Mesenchymal stem cell (in vitro differentiated cells and primary cell): Measurements from ENCODE around the gene ST8SIA6.

Experiments
- DNase-seq: peaks from one replicate; pipeline ENCODE4 v3.0.0-alpha.2; 2013
- H2AFZ ChIP-seq: one replicate; pipeline ENCODE4 v1.6.1; 2013; ENCODE audit warnings: low read depth, mild to moderate bottlenecking, control low read depth, inconsistent platforms, low read length, moderate library complexity
- H2AK5ac ChIP-seq: 2 replicates; pipeline ENCODE4 v1.6.1; 2013; ENCODE audit warnings: low read length, moderate library complexity, mild to moderate bottlenecking, inconsistent platforms; ENCODE audit not compliant: severe bottlenecking
- H2BK120ac ChIP-seq: one replicate; pipeline ENCODE4 v1.6.1; 2013; ENCODE audit warnings: low read depth, mild to moderate bottlenecking, inconsistent platforms, low read length, moderate library complexity
- H2BK12ac ChIP-seq, 2 experiments: one replicate each; pipeline ENCODE4 v1.6.1; 2013; ENCODE audit warnings: inconsistent platforms in 2 of 2, low read length in 2 of 2, mild to moderate bottlenecking in 2 of 2, moderate library complexity in 2 of 2, control low read depth in 1 of 2
- H2BK15ac ChIP-seq: one replicate; pipeline ENCODE4 v1.6.1; 2013; ENCODE audit warnings: mild to moderate bottlenecking, low read depth, inconsistent platforms; ENCODE audit not compliant: poor library complexity, severe bottlenecking
- H2BK5ac ChIP-seq: 2 replicates; pipeline ENCODE4 v1.6.1; 2013; ENCODE audit warnings: low read depth, mild to moderate bottlenecking, low read length, control low read depth, inconsistent platforms; ENCODE audit not compliant: poor library complexity, severe bottlenecking
- H3K14ac ChIP-seq, 2 experiments: one replicate each; pipeline ENCODE4 v1.6.1; 2013; ENCODE audit warnings: inconsistent platforms in 2 of 2, low read length in 2 of 2, control low read depth in 1 of 2, mild to moderate bottlenecking in 1 of 2, moderate library complexity in 1 of 2
- H3K18ac ChIP-seq, 2 experiments: one replicate each; pipeline ENCODE4 v1.6.1; 2013; ENCODE audit warnings: inconsistent platforms in 2 of 2, low read length in 2 of 2, control low read depth in 1 of 2, low read depth in 1 of 2, mild to moderate bottlenecking in 1 of 2
- H3K23ac ChIP-seq, 2 experiments: one replicate each; pipeline ENCODE4 v1.6.1; 2013; ENCODE audit warnings: inconsistent platforms in 2 of 2, low read length in 2 of 2, mild to moderate bottlenecking in 2 of 2, moderate library complexity in 2 of 2, control low read depth in 1 of 2
- H3K27ac ChIP-seq: 2 replicates; pipeline ENCODE4 v1.5.1; 2013; ENCODE audit warnings: mild to moderate bottlenecking, moderate library complexity, low read length, control low read depth, inconsistent platforms; ENCODE audit not compliant: poor library complexity, severe bottlenecking
- H3K27me3 ChIP-seq, 2 experiments: 2 replicates each; pipeline versions ENCODE4 v1.6.1 to v1.7.0; 2013; ENCODE audit warnings: low read length in 2 of 2, mild to moderate bottlenecking in 2 of 2, moderate library complexity in 2 of 2, control low read depth in 1 of 2, inconsistent platforms in 1 of 2; ENCODE audit not compliant: control insufficient read depth in 1 of 2, insufficient read depth in 1 of 2
- H3K36me3 ChIP-seq, 2 experiments: 2 replicates each; pipeline versions ENCODE4 v1.6.1 to v1.7.0; 2013; ENCODE audit warnings: low read length in 2 of 2, control low read depth in 1 of 2, inconsistent platforms in 1 of 2, low read depth in 1 of 2, mild to moderate bottlenecking in 1 of 2; ENCODE audit not compliant: insufficient read depth in 2 of 2, control insufficient read depth in 1 of 2
- H3K4ac ChIP-seq, 2 experiments: one replicate each; pipeline ENCODE4 v1.6.1; 2013; ENCODE audit warnings: inconsistent platforms in 2 of 2, low read length in 2 of 2, mild to moderate bottlenecking in 2 of 2, moderate library complexity in 2 of 2, control low read depth in 1 of 2, low read depth in 1 of 2
- H3K4me1 ChIP-seq: 2 replicates; pipeline ENCODE4 v1.6.1; 2013; ENCODE audit warnings: low read depth, low read length, control low read depth; ENCODE audit not compliant: control insufficient read depth, insufficient read depth
- H3K4me2 ChIP-seq: 2 replicates; pipeline ENCODE4 v1.6.1; 2013; ENCODE audit warnings: low read length, mild to moderate bottlenecking, inconsistent platforms; ENCODE audit not compliant: poor library complexity, severe bottlenecking
- H3K4me3 ChIP-seq, 2 experiments: 2 replicates each; pipeline versions ENCODE4 v1.5.1 to v1.7.0; 2013; ENCODE audit warnings: low read length in 2 of 2, mild to moderate bottlenecking in 2 of 2, control low read depth in 1 of 2, low read depth in 1 of 2; ENCODE audit not compliant: insufficient read depth in 1 of 2
- H3K79me1 ChIP-seq: replicated peaks from 2 replicates; pipeline ENCODE4 v1.6.1; 2013; ENCODE audit warnings: mild to moderate bottlenecking, control low read depth, low read length, inconsistent platforms; ENCODE audit not compliant: poor library complexity, severe bottlenecking
- H3K9ac ChIP-seq: 2 replicates; pipeline ENCODE4 v1.7.0; 2013; ENCODE audit warnings: mild to moderate bottlenecking, low read length, moderate library complexity
- H3K9me3 ChIP-seq: 2 replicates; pipeline ENCODE4 v1.7.0; 2013; ENCODE audit warnings: mild to moderate bottlenecking, low read length; ENCODE audit not compliant: control insufficient read depth
- H4K8ac ChIP-seq: one replicate; pipeline ENCODE4 v1.6.1; 2013; ENCODE audit warnings: inconsistent platforms, mild to moderate bottlenecking, low read length, moderate library complexity
- H4K91ac ChIP-seq: one replicate; pipeline ENCODE4 v1.6.1; 2013; ENCODE audit warnings: mild to moderate bottlenecking, low read length, inconsistent platforms
- WGBS: methylation state at CpG from one replicate; pipeline ENCODE4 v1.1.7; 2013; ENCODE audit warnings: mixed read lengths; 5-methylcytosine and 5-hydroxymethylcytosine counted together

Gene ST8SIA6

DNA sequence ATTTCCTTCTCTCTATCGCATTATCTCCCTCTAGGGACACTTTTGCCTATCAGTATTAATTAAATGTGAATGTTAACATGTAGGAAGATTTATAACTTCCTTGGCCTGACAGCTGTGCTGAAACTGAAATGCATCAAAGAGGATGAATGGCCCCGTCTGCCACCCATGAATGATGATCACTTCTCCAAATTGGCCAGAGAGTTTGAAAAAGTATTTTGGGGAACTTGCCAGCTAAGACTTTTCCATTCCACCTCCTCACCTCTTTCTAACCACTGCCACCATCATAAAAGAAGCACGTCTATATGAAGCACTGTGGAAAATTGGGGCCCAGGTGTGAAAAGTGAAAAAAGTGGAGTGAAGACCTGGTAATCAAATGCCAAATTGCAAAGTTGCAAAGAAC, 25.4 kb upstream of the ST8SIA6 start:
- peaks cover 0 to 3% of the 10 kb centered on the region in 2 experiments for H3K27me3 ChIP-seq
- WGBS = 88% methylated on average over 1 of the region's 3 CpGs
- H2BK120ac ChIP-seq = no peak overlapping the region
- H3K4me3 ChIP-seq = no peak overlapping the region
- no peak overlapping the region for H3K4me2 ChIP-seq
- no peak overlapping the region for H2BK5ac ChIP-seq
- no peak for DNase-seq
- H2AFZ ChIP-seq = no peak overlapping the region
- H3K79me1 ChIP-seq = no peaks in the 10 kb centered on the region
- no peak overlapping the region for H2AK5ac ChIP-seq
- no peaks in the 10 kb centered on the region for H3K36me3 ChIP-seq
- H3K9me3 ChIP-seq = peaks cover 13% of the 10 kb centered on the region
- H3K9ac ChIP-seq = no peak overlapping the region
- H2BK15ac ChIP-seq = no peak overlapping the region
- H3K14ac ChIP-seq = no peak overlapping the region
- H2BK12ac ChIP-seq = no peak overlapping the region
- H3K27ac ChIP-seq = no peak overlapping the region
- no peak overlapping the region for H3K18ac ChIP-seq
- no peak overlapping the region for H4K91ac ChIP-seq
- no peaks in the 10 kb centered on the region for H3K4me1 ChIP-seq
- H3K4ac ChIP-seq = no peak overlapping the region
- no peak overlapping the region for H3K23ac ChIP-seq
- H4K8ac ChIP-seq = no peak overlapping the region

GRCh38 chr10:17479015-17479615, 24.7 kb upstream of the ST8SIA6 start:
- Histone ChIP-seq H3K4me2 (no peak overlapping the region), H2AFZ (no peak overlapping the region), H3K23ac (no peak overlapping the region), H3K9ac (no peak overlapping the region), H4K91ac (no peak overlapping the region), H3K4me1 (no peaks in the 10 kb centered on the region), H3K27me3 (peaks cover 0 to 7% of the 10 kb centered on the region in 2 experiments), H3K79me1 (no peaks in the 10 kb centered on the region), H3K4me3 (no peak overlapping the region), H3K9me3 (peaks cover 13% of the 10 kb centered on the region), H3K36me3 (no peaks in the 10 kb centered on the region), H3K27ac (no peak overlapping the region), H2AK5ac (no peak overlapping the region), H4K8ac (no peak overlapping the region), H2BK15ac (no peak overlapping the region), H3K4ac (no peak overlapping the region), H3K14ac (no peak overlapping the region), H2BK120ac (no peak overlapping the region), H3K18ac (no peak overlapping the region), H2BK12ac (no peak overlapping the region), H2BK5ac (no peak overlapping the region)
- WGBS = 77% methylated on average over 2 of the region's 4 CpGs
- DNase-seq = no peak

DNA sequence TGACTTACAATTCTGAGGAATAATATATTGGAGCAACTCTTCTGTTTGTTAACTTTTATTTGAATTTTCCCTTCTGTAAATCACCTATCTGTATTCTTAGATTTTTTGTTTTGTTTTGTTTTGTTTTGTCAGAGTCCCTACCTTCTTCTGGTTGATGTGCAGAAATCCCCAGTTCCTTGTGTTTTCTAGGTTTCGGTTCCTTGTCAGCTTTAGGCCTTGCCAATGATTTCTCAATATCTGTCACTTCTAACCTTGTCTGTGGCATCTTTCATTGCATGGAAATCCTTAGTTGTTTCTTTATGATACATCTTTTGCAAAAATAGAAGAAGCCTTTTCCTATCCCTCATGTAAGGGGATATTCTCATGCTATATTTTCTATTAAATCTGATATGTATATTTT, 21.7 kb upstream of the ST8SIA6 start:
- Histone ChIP-seq H2BK12ac (no peak overlapping the region), H3K14ac (no peak overlapping the region), H3K79me1 (no peaks in the 10 kb centered on the region), H4K8ac (no peak overlapping the region), H2AFZ (no peak overlapping the region), H2BK5ac (no peak overlapping the region), H3K4me1 (no peaks in the 10 kb centered on the region), H3K23ac (no peak overlapping the region), H3K18ac (no peak overlapping the region), H3K9ac (no peak overlapping the region), H2BK15ac (no peak overlapping the region), H3K27ac (no peak overlapping the region), H3K9me3 (peaks cover 6% of the 10 kb centered on the region), H2BK120ac (no peak overlapping the region), H3K4ac (no peak overlapping the region), H4K91ac (no peak overlapping the region), H2AK5ac (no peak overlapping the region), H3K4me2 (no peak overlapping the region), H3K36me3 (no peaks in the 10 kb centered on the region), H3K4me3 (no peak overlapping the region), H3K27me3 (peaks cover 0 to 22% of the 10 kb centered on the region in 2 experiments)
- WGBS = 100% methylated on average over 1 of the region's 1 CpG
- no peak for DNase-seq

GRCh38 chr10:17475661-17476060, 21.3 kb upstream of the ST8SIA6 start:
- no peak overlapping the region for H2BK120ac ChIP-seq
- no peak overlapping the region for H3K18ac ChIP-seq
- no peak overlapping the region for H3K4me2 ChIP-seq
- no peak overlapping the region for H3K14ac ChIP-seq
- no peak overlapping the region for H4K8ac ChIP-seq
- H3K27ac ChIP-seq = no peak overlapping the region
- peaks cover 4% of the 10 kb centered on the region for H3K9me3 ChIP-seq
- H3K23ac ChIP-seq = no peak overlapping the region
- no peak overlapping the region for H2BK5ac ChIP-seq
- no peak overlapping the region for H2AK5ac ChIP-seq
- DNase-seq = no peak
- H2BK12ac ChIP-seq = no peak overlapping the region
- no peak overlapping the region for H2AFZ ChIP-seq
- H3K9ac ChIP-seq = no peak overlapping the region
- H3K36me3 ChIP-seq = no peaks in the 10 kb centered on the region
- H3K4me3 ChIP-seq = no peak overlapping the region
- no peaks in the 10 kb centered on the region for H3K79me1 ChIP-seq
- H3K4me1 ChIP-seq = no peaks in the 10 kb centered on the region
- H3K27me3 ChIP-seq = peaks cover 0 to 22% of the 10 kb centered on the region in 2 experiments
- H2BK15ac ChIP-seq = no peak overlapping the region
- no peak overlapping the region for H3K4ac ChIP-seq
- WGBS = 79% methylated on average over 2 of the region's 3 CpGs
- H4K91ac ChIP-seq = no peak overlapping the region
